Measurements from ENCODE around the gene MYOT.

- TF ChIP-seq CTCF (IDR thresholded peaks at IDR 0.05; ENCODE audit: borderline replicate concordance, extremely low read depth, low read length, poor library complexity, severe bottlenecking), result no peak
- TF ChIP-seq EZH2 (IDR thresholded peaks at IDR 0.05; ENCODE audit: borderline replicate concordance, low read depth, low read length, severe bottlenecking), result no peak
Measured at GRCh38 chr5:137845472-137845871, 22.2 kb upstream of the MYOT start.

All from DND-41 (cell line).